Dedifferentiated amniotic fluid mesenchymal stem cell (primary cell): ENCODE measurements around the gene OR1I1.
A peak's percentile ranks its signal among the peaks of the same experiment; 100 is the strongest.

Experiments
- DNase-seq: peaks from one replicate; pipeline ENCODE4 v3.0.0-alpha.2; 2016; ENCODE audit errors: extremely low spot score

The OR1I1 gene

DNA sequence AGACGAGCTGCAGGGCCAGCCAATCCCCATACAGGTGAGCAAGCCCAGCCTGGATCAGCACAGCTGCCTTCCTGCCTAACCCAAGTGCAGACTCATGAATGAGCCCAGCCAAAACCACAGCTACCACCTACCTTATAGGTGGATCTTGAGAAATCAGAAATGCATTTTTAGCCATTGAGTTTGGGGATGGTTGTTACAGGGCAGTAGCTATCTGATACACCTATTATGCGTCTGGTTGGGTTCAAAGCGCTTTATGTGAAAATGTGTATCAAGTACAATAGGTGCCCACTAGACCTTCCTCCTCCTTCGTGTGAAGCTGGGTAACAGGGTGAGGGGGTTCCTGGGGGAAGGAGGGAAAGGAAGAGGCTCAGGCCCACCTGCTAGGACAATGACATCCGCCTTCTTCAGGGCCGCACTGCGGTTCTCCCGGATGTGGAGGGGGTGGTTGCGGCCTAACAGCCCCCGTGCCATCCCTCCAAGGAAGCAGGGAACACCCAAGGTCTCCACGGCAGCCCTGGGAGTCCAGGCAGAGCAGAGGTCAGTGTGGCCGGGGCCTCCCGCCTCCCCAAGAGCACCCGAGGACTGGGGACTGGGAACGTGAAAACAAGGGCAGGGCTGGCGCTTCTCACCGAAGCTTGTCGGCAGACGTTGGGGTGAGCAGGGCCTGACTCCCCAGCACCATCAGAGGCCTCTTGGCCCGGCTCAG lies 36.9 kb downstream of the OR1I1 start:
- DNase-seq = no peak

DNA sequence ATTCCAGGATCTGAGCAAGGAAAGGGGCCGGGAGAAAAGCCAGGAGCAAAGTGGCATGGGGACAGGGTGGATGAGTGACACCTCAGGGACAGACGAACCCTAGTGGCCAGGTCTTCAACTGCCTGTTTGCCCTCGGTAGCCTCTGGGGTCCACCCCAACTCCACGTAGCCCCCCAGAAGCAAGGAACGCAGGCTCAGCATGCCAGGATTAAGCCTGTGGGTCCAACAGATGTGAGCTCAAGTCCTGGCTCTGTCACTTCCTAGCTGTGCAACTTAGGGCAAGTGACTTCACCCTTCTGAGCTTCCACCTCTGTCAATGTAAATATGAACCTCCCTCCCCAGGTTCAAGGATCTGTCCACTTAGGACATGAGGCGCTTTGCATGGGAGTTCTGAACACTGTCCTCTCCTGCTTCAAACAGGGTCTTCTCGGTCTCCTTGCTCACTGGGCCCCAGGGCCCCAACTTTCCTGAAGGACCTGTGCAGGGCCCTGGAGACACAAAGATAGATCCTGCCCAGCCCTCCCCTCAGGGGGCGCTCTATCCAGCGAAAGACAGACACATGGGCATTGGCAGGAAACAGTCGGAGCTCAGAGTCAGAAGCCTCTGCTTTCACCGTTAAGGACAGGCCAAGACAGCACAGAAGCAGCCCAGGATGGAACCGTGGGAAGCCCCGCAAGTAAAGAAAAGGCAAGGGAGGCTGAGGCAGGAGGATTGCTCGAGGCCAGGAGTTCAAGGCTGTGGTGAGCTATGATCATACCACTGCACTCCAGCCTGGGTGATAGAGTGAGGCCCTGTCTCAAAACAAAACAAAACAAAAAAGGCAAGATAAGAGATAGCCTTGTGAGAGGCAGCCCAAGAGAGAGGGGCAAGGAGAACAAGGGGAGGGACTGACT lies 38.4 kb downstream of the OR1I1 start:
- DNase-seq = no peak

DNA sequence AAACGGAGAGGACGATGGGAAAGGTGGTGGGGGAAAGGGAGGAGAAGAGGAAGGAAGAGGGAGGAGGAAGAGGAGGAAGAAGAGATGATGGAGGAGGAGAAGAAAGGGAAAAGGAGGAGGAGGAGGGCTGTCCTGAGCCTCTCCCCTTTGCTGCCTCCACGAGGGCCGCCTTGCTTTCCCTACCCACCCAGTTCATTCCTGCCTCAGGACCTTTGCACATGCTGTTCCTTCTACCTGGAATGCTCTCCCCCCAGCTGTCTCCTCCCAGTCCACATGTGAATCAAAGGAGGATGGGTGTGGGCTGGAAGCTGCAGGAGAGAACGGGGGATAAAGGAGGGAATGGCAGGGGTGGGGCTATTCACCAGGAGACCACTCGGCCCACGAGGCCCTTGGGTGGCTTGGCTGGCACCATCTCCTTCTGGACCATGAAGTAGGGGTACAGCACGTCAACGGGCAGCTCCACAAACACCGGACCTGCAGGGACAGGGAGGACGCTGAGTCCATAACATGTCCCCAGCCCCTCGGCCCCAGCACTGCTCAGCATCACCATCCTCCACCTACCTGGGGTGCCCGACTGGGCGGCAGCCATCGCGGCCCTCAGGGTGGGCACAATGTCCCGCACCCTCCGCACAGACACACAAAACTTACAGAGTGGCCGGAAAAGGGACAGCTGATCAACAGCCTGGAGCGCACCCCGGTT lies 40.5 kb downstream of the OR1I1 start:
- DNase-seq = no peak

DNA sequence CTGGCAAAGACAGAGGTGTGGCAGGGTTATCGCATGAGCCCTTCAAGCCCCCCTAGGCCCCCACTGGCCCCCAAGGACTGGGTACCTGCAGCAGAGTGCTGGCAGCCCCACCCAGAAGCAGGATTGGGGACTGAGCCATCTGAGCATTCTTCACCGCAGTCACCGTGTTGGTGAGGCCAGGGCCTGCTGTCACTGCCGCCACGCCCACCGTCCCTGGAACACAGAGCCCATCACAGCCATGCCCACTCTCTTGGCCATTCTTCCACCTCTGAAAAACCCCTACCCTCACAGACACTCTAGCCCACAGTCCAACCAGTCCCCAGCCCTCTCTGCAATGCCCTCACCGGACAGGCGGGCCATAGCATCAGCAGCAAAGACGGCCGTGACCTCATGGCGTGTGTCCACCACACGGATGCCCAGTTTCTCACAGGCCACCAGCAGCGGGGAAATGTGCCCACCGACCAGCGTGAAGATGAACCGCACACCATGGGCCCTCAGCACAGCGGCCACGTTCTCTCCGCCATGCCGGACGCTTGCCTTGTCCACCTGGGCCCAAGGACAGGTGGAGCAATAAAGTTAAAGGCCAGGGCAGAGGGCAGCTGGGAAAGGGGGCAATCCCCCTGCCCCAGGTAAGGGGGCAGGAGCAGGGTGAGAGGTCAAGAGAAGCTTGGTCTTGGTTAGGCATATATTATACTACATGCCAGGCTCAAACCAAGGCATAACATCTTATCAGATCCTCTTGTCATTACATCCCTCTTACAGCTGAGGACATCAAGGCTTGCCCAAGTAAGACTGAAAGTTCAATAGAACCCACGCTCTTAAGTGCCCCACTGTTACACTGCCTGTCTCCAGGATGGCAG lies 41.2 kb downstream of the OR1I1 start:
- no peak for DNase-seq

DNA sequence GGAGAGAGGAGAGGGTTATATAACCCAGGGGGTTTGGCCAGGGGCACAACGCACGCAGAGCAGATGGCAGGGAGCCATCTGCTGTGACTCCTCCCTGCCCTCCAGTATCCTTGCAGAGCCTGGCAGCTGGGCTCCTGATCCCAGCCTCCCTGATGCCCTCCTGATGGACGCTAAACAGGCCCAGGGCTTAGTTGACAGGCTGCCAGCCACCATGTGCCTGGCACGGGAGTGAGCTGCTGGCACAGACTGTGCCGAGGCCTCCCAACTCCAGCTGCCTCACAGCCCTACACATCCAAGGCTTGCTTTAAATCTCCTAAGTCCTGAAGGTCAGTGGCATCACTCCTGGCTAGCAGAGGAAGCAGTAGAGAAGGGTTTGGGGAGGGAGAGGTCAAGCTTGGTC lies 41.9 kb downstream of the OR1I1 start:
- no peak for DNase-seq

DNA sequence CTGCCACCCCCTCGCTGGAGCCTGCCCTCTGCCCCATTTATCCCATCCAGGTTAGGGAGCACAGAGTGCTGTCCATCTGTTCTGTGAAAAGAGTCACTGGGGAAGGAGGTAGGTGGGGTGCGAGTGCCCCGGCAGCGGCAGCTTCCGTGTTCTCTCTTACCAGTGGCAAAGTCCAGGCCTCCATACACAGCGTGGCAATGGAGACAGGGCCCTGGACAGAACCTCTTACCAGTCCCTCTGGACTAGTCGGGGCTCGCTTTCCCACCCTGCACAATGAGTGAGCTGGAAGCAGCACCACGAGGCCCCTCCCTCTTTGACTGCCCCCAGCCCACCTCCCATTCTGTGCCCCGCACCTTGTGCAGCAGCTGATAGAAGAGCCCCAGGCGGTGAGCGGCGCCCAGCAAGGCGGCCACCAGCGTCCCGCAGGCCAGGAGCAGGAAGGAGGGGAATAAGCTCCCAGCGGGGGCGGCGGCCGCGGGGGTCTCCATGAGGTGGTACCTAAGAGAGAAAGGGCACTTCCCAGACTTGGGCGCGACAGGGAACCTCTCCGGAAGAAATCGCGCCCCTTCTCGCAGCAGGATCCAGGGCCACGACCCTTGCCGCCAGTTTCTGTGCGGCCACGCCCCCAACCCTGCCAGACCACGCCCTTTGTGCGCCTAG lies 42.7 kb downstream of the OR1I1 start:
- DNase-seq = no peak

DNA sequence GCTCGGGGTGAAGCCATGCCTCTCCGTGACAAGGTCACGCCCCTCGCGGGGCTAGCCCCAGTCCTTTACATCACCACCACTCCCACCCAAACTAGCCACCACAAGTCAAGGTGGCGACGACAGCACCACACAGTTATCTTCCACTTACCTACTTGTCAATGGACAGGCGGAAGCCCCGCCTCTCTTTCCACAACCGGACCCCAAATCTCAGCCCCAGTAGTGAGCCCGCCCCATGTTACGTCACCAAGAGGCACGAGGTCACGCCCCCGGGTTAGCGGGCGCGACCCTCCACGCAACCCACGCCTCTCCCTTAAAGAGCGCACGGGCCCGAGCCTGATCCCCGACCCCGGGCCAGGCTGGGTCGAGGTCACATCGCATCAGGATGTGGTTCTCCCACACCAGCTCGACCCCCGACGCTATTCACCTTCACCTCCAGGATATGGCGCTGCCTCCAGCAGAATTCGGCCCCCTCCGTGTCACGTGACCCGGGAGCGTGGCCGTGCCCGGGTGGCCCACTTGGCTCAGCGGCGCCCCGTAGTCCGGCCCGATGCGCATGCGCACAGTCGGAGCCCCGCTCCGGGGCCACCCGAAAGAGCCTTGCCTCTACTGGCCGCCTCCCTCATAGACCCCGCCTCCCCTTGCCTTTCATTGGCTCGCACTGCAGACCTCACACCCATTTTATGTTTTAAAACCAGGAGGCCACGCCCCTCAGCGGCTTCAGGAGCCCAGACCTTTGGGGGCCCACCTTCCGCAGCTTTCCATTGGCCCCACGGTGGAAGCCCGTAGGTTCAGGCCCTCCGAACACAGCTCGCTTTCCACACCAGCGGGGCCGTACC lies 43.4 kb downstream of the OR1I1 start:
- peak; percentile 97 for DNase-seq

DNA sequence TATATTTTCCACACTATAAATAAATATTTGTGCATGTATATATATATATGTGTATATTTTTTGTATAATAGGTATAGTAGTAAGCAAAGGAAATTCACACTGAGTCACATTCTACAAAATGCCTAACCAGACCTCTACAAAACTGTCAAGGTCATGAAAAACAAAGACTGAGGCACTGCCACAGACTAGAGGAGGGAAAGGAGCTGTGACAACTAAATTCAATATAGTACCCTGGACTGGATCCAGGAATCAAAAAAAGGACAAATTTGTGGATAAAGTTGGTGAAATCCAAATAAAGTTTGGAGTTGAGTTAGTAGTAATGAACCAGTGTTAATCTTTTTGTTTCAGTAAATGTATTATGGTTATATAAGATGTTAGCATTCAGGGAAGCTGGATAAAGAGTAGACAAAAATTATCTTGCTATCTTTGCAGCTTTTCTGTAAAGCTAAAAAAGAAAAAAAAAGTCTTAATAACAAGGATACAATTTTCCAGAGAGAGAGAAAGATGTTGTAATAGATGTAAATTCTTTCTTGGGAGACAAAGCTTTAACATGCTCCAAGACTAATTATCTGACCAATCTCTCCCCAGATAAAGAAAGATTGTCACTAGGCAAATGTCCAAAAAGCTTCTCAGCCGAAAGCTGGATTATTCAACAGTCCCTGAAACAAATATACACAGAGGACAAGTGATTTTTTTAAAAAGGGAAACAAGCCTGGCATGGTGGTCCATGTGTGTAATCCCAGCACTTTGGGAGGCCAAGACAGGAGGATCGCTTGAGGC lies 44.3 kb downstream of the OR1I1 start:
- DNase-seq = no peak

DNA sequence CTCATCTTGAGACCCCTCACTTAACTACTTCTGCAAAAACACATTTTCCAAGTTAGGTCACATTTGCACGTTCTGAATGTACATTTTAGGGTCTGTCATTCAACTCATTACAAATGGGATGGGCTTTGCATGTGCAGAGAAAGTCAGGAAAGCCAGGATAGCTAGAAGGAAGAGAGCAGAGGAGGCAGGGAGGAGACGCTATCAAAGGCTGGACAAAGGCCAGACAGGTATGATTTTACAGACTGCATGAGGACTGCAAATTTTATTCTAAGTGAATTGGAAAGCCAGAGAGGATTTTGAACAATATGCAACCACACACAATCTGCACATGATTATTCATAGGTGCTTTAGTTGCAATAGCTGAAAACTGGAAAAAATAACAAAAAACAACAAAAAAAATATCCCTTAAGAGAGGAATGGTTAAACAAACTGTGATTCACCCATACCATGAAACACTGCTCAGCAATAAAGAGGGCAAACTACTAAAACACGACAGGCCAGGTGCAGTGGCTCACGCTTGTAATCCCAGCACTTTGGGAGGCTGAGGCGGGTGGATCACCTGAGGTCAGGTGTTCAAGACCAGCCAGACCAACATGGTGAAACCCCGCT lies 46.3 kb downstream of the OR1I1 start:
- no peak for DNase-seq

DNA sequence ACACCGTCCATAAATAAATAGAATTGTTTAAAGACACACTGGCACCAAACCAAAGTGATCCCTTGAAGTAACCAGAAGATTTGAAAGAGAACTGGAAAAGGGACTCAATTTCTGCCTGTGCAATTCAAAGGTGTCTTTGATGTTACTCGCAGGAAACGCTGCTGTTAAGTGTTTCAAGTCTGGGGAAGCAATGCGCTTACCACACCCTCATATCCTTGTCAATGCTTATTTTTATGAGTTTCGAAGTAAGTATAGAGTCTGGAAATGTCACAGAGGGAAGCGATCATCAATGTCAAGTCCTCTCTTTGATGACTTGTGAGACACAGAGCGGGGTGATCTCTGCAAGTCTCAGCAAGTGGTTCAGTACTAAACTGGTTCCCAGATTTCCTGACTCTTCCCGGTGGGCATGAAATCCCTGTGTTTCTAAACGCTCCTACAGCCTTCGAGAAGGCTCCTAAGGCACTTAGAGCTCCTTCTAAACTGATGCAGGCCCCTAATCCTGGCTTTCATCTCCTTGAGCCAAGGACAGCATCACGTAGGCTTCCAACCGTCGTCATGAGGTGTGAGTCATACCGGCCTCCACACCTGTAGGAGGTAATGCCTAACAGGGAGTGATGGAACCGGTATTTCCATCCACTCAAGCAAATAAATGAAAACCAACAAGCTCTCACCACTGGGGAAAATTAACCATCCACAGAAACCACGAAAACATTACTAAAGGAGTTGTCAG lies 48.0 kb downstream of the OR1I1 start:
- no peak for DNase-seq

DNA sequence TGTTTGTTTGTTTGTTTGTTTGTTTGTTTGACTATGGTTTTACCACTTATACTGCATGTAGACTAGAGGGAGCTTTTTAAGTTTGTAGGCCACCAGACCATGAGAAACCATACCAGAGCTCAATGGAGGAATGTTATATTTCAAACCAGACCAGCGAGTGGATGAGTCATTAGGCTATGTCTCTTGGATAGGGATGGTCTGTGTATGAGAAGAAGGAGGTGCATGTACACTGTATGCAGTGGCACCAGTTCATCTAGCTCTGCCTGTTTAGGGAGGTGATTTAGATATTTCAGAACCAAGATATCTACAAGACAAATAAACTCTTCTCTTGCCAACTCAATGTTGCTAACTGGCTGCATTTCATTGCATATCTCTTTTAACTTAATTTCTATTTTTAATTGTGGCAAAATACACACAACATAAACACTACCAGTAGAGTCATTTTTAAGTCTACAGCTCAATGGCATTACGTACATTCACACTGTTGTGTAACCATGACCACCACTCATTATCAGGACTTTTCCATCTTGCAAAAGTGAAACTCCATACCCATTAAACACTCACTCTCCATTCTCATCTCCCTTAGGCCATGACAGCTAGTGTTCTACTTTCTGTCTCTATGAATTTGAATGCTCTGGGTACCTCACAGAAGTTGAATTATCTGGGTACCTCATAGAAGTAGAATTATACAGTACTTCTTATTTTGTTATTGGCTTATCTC lies 54.4 kb downstream of the OR1I1 start:
- DNase-seq = no peak

DNA sequence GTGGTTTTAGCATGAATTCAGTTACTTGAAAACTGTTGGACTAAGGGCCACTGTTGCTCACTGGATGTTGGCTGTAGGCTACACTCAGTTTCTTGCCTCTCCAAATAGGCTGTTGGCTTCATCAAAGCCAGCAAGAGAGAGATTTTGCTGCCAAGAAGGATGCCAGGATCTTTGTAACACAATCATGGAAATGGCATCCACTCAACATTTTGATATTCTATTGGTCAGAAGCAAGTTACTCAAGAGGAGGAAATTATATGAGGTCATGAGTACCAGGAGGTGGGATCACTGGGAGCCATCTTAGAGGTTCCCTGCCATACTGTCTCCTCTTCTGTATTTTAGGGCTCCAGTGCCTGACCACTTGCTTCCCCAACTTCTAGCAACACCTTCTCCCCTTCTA lies 55.8 kb downstream of the OR1I1 start:
- no peak for DNase-seq

DNA sequence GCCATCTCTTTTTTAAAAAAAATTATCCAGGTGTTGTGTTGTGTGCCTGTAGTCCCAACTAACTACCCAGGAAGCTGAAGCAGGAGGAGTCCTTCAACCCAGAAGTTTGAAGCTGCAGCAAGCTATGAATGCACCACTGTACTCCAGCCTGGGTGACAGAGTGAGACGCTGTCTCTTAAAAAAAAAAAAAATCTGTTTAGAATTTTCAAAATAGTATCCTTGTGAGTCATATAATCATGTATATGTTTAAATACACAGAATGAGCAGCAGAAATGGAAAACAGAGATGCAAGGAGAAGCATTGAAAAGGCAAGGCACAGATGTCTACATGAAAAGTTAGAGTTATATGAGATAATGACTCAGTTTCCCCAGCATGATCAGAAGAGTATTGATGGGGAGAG lies 56.4 kb downstream of the OR1I1 start:
- DNase-seq = no peak

DNA sequence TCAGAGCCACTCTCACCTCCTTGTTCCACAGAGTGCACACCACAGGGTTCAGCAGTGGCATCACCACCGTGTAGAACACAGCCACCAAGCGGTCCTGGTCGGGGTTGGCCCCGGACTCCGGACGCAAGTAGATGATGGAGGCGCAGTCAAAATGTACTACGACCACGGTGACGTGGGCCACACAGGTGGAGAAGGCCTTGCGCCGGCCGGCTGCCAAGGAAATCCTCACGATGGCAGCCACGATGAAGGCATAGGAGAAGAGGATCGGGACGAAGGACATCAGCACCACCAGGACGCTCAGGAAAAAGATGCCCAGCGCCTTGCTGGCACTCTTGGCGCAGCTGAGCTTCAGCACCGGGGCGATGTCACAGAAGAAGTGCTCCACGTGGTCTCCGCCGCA lies 59.1 kb downstream of the OR1I1 start:
- DNase-seq = no peak

DNA sequence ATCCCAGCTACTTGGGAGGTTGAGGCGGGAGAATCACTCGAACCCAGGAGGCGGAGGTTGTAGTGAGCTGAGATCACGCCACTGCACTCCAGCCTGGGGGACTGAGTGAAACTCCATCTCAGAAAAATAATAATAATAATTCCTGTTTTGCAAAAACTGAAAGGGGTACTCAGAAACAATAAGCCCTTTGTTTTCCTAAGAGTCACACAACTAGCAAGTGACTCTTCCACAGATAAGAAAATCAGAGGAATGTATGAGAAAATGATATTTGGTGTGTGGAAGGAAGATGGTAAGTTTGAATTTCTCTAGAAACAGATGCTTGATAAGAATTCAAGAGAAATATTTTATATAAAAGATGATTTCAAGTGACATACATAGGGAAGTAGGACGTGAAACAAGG lies 60.3 kb downstream of the OR1I1 start:
- DNase-seq = no peak
